Tibial artery (tissue), 4 donors: ENCODE results near the gene COG5.

ENCODE experiments used
- DNase-seq, 2 donors: peaks; one replicate each; pipeline ENCODE4 v3.0.0-alpha.2; 2019
- H3K27ac ChIP-seq, 2 donors: fragments of 200-600 bp; sonication (generic) in 1 of 2; 1 replicate in 1 of 2; 2 replicates in 1 of 2; pipeline ENCODE4 v1.5.1; 2018 to 2019; ENCODE audit warnings: mild to moderate bottlenecking in 1 of 2
- H3K27me3 ChIP-seq, 2 donors: fragments of 200-600 bp; sonication (generic) in 1 of 2; one replicate each; pipeline versions ENCODE4 v1.5.1 to v1.6.0; 2016 to 2019
- H3K36me3 ChIP-seq, 3 donors: fragments of 200-600 bp; sonication (generic) in 2 of 3; one replicate each; pipeline ENCODE4 v1.5.1; 2016 to 2019; ENCODE audit warnings: mild to moderate bottlenecking in 2 of 3
- H3K4me1 ChIP-seq, 4 donors: fragments of 200-600 bp; sonication (generic) in 2 of 4; 1 replicate in 3 of 4; 2 replicates in 1 of 4; pipeline ENCODE4 v1.5.1; 2016 to 2019
- H3K4me3 ChIP-seq, 2 donors: fragments of 200-600 bp; sonication (generic) in 1 of 2; 1 replicate in 1 of 2; 2 replicates in 1 of 2; pipeline ENCODE4 v1.5.1; 2018 to 2019; ENCODE audit warnings: mild to moderate bottlenecking in 2 of 2
- H3K9me3 ChIP-seq, 3 donors: fragments of 200-600 bp; sonication (generic) in 1 of 3; one replicate each; pipeline ENCODE4 v1.5.1; 2016 to 2019
- intact Hi-C: fragments of 100-400 bp; cut with DNase I; formaldehyde crosslinking; loops from one replicate; pipeline ENCODE4 v1.15.0; 2023; ENCODE audit warnings: low total_unique reads
- TF ChIP-seq, protein P1 (sequence below), 2 experiments: fragments of 200-600 bp in 1 of 2; fragments of 450-650 bp in 1 of 2; IDR thresholded peaks; one replicate each; pipeline ENCODE4 v1.5.1; 2017 to 2019; ENCODE audit warnings: antibody characterized with exemption in 2 of 2, mild to moderate bottlenecking in 1 of 2, moderate library complexity in 1 of 2

The COG5 gene

DNA sequence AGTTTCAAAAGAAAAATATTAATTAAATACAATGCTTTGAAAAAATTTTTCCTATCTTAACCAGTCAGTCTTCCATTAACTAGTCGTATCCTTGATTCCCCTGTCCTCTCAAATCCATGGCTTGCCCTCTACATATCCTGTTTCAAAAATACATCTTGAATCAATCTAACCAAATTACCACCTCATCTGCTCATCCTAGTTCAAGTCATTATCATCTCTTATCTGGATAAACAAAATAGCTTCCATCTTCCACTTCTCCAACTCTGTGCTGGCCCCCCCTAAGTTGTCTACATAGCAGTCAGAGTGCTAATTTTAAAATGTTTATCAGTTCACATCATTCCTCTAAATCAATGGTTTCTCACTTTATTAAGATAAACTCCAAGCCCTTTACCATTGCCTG, 269.5 kb downstream of the COG5 start:
- H3K9me3 ChIP-seq, result no peaks in the 10 kb centered on the region
- TF ChIP-seq, protein P1, sequence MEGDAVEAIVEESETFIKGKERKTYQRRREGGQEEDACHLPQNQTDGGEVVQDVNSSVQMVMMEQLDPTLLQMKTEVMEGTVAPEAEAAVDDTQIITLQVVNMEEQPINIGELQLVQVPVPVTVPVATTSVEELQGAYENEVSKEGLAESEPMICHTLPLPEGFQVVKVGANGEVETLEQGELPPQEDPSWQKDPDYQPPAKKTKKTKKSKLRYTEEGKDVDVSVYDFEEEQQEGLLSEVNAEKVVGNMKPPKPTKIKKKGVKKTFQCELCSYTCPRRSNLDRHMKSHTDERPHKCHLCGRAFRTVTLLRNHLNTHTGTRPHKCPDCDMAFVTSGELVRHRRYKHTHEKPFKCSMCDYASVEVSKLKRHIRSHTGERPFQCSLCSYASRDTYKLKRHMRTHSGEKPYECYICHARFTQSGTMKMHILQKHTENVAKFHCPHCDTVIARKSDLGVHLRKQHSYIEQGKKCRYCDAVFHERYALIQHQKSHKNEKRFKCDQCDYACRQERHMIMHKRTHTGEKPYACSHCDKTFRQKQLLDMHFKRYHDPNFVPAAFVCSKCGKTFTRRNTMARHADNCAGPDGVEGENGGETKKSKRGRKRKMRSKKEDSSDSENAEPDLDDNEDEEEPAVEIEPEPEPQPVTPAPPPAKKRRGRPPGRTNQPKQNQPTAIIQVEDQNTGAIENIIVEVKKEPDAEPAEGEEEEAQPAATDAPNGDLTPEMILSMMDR (IDR thresholded peaks at IDR 0.05), result no peak
- no peaks in the 10 kb centered on the region for H3K27me3 ChIP-seq
- intact Hi-C loops, result no loop called here
- H3K36me3 ChIP-seq, result peaks cover 0 to 14% (median 12%) of the 10 kb centered on the region in 3 donors
- H3K4me1 ChIP-seq, result no peaks in the 10 kb centered on the region
- no peak for DNase-seq
- no peak overlapping the region for H3K27ac ChIP-seq
- no peak overlapping the region for H3K4me3 ChIP-seq

DNA sequence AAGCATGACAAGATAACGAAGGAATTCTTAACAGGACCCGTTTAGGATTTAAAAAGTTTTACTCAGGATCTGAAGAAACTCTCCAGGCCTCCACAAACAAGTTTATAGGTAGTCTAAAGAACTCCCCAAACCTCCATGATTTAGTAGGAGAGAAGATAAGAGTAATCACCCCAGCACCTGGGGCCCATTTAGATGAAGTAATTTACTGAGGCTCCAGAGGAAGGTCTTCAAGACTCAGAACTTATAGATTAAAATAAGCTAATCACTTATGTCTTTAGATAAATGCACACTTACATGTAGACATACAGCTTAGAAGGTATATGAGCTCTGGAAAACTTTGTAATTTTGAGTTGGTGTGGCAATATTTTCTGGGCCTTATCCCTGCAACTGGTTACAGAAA, 271.1 kb downstream of the COG5 start:
- Histone ChIP-seq H3K27ac (no peak overlapping the region), H3K9me3 (no peaks in the 10 kb centered on the region), H3K4me3 (no peak overlapping the region), H3K36me3 (peaks cover 0 to 14% (median 12%) of the 10 kb centered on the region in 3 donors), H3K27me3 (no peaks in the 10 kb centered on the region), H3K4me1 (no peaks in the 10 kb centered on the region)
- intact Hi-C loops, result no loop called here
- DNase-seq, result no peak
- TF ChIP-seq, protein P1 (IDR thresholded peaks at IDR 0.05), result no peak

DNA sequence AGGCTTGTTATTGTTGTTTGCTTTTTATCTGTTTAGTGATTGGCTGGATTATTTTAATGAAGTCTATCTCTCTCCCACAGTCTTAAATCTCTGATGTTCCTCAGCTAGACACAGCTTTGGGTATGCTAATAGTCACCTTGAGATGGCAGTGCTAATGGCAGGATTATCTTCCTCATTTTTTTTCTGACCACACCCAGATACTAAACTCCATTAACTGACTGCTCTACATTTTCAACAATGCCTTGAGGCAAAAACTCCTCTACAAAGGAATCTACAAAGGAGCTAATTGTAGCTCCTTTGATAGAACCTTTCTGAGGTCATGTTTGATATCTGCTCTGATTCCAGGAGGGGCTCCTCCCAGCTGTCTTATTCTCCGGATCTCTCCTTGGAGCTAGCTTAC, 272.3 kb downstream of the COG5 start:
- intact Hi-C loops, result no loop called here
- Histone ChIP-seq H3K9me3 (no peaks in the 10 kb centered on the region), H3K4me3 (no peak overlapping the region), H3K4me1 (peaks cover 0 to 9% (median 2%) of the 10 kb centered on the region in 4 donors), H3K27me3 (no peaks in the 10 kb centered on the region), H3K27ac (no peak overlapping the region), H3K36me3 (peaks cover 0 to 14% (median 12%) of the 10 kb centered on the region in 3 donors)
- TF ChIP-seq, protein P1 (IDR thresholded peaks at IDR 0.05), result no peak
- DNase-seq, result no peak

DNA sequence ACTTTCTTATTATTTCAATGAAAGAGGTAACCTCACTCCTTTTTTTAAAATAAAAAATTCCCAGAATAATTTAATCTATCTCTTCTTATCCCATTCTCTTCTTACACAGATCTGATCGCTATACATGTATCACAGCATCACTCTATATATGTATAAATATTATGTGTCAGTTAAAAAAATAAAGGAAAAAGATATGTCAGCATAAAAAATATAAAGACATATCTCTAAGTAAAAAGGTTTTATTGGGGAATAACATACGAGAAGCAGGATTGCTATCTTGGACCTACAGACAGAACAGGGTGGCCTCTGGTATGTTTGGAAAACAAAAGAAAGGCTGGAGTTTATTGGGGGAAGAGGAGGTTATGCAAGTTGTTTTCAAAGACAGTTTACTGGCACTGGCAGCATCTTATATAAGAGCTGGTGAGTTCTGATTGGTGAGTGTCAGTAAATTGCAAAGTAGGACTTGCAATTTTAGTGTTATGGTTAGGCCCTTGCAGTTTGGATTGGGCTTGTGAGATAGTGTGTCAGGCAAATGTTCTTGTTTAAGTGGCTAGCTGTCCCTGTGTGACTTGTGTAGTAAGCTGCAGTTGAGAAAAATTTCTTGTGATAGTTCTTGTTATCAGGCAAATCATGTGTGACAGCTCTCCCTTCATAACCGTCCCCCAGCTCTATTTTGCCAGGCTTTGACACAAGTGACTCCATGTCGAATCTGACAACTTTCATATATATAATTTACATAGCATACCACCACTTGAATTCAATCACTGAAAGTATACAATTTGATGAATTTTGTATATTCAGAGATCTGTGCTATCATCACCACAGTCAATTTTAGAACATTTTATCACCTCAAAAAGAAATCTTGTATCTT, 276.7 kb downstream of the COG5 start:
- TF ChIP-seq, protein P1 (IDR thresholded peaks at IDR 0.05), result no peak
- no peaks in the 10 kb centered on the region for H3K9me3 ChIP-seq
- intact Hi-C loops, result no loop called here
- H3K36me3 ChIP-seq, result peaks cover 0 to 16% (median 7%) of the 10 kb centered on the region in 3 donors
- no peak for DNase-seq
- peaks cover 0 to 25% (median 2%) of the 10 kb centered on the region in 4 donors for H3K4me1 ChIP-seq
- H3K27ac ChIP-seq, result peak overlapping the region; percentile 16 to 47
- no peak overlapping the region for H3K4me3 ChIP-seq
- H3K27me3 ChIP-seq, result no peaks in the 10 kb centered on the region

DNA sequence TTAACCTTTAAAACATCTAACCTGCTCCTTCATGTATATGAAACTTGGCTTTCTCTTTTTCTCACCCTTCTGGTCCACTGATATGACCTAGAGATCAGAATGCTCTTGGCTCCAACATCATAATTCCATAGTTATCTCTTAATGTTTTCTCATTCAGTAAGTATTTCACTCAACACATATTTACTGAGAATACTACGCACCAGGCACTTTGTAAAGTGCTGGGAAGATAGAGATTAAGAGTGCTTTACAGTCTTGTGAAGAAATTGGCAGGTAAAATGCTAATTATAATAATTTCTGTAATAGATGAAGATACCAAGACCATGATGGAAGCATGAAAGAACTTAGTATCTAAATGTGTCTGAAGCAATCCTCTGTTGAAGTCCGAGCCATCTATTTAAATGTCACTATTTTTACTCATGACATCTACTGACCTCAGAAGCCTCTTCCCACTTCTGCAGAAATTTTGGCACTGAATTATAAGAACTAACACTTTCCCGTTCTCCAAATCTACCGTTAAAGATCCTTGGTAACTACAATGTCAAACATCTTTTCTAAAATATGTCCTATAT, 278.7 kb downstream of the COG5 start:
- H3K27ac ChIP-seq, result no peak overlapping the region
- H3K36me3 ChIP-seq, result peaks cover 0 to 16% (median 7%) of the 10 kb centered on the region in 3 donors
- intact Hi-C loops, result no loop called here
- H3K9me3 ChIP-seq, result no peaks in the 10 kb centered on the region
- no peaks in the 10 kb centered on the region for H3K27me3 ChIP-seq
- TF ChIP-seq, protein P1 (IDR thresholded peaks at IDR 0.05), result no peak
- DNase-seq, result no peak
- H3K4me1 ChIP-seq, result peaks cover 0 to 25% (median 2%) of the 10 kb centered on the region in 4 donors
- no peak overlapping the region for H3K4me3 ChIP-seq
